ENCODE results near the gene PFDN4. TPM values are rescaled to one million over a fixed set of nuclear protein-coding genes. Genes with fewer than 3 reads are reported as not detected.
A peak's percentile ranks its signal among the peaks of the same experiment; 100 is the strongest.

PFDN4 gene
- total and polyA plus RNA-seq, 2 donors (not counting 1 experiment from before 2014, with no cell fraction given), result 86.7 to 87.0 TPM

DNA sequence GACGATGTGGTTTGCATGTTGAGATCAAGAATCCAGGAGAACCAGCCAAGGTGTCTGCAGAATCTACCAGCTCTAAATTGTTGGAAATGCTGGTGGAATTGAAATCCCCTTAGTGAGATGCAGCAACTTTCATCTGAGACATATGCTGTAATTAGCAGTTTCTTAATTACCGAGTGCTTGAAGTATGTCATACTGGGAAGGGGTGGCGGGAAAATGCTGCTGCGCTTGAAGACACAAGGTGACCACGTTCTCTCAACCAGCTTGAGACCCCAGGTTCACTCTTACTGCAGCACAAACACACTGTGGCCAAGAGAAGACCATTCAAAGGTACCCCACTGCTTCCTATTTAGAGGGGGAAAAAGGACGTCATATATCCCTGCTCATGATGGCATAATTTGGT is 59.0 kb downstream of the PFDN4 start:
- Histone ChIP-seq H3K36me3 (ENCODE audit: control insufficient read depth, insufficient read depth, low read length) (no peaks in the 10 kb centered on the region), H3K79me2 (ENCODE audit: control insufficient read depth, insufficient read depth, low read length) (no peaks in the 10 kb centered on the region), H3K9ac (ENCODE audit: insufficient read depth, low read length) (no peak overlapping the region), H3K27me3 (ENCODE audit: control insufficient read depth, insufficient read depth, low read length) (no peaks in the 10 kb centered on the region), H3K4me3 (replicated peaks in 1 of 4; ENCODE audit: control extremely low read depth in 1 of 4, insufficient read depth in 1 of 4, low read depth in 3 of 4, low read length in 4 of 4) (no peak overlapping the region), H4K20me1 (ENCODE audit: control insufficient read depth, extremely low read depth, insufficient read depth, low read length) (no peaks in the 10 kb centered on the region), H2AFZ (ENCODE audit: low read length) (no peak overlapping the region), H3K4me2 (ENCODE audit: extremely low read depth, insufficient read depth, low read length) (no peak overlapping the region), H3K27ac (ENCODE audit: insufficient read depth, low read length) (no peak overlapping the region), H3K4me1 (ENCODE audit: control insufficient read depth, extremely low read depth, insufficient read depth, low read length) (no peaks in the 10 kb centered on the region), H3K9me3 (ENCODE audit: control insufficient read depth, insufficient read depth, low read depth, low read length) (no peaks in the 10 kb centered on the region)
- no peak for DNase-seq (ENCODE audit: low read depth in 2 of 2)
- TF ChIP-seq EZH2 (IDR thresholded peaks at IDR 0.05; ENCODE audit: low read length, missing control alignments) (no peak), CTCF (conservative IDR thresholded peaks at IDR 0.05 in 1 of 2, IDR thresholded peaks at IDR 0.05 in 1 of 2; ENCODE audit: low read depth in 1 of 2, low read length in 2 of 2) (no peak)

DNA sequence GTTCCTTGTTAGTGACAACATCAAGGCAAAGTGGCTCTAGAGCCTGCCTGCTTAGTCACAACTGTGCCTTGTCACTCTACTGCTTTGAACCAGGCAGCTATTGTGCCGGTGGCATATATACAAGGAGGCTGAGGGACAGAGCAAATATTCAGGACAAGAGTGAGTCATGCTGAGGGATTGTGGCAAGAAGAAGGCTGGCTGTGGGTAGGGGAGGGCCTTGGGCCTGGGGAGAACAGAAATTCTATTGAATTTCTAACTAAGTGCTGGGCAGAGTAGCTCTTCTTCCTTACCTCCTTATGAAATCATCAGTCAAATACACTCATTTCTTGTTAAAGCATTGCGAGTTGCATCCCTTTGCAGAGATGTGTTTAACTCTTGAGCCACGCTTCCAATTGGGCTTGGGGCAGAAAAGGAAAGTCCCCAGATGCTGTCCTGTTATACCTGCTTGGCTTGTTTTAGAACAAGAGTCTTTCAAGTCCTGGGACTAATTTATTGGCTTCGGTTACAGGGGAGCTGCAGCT is 59.7 kb downstream of the PFDN4 start:
- DNase-seq (ENCODE audit: low read depth in 2 of 2), result peak; percentile 22 to 65
- TF ChIP-seq EZH2 (IDR thresholded peaks at IDR 0.05; ENCODE audit: low read length, missing control alignments) (no peak), CTCF (conservative IDR thresholded peaks at IDR 0.05 in 1 of 2, IDR thresholded peaks at IDR 0.05 in 1 of 2; ENCODE audit: low read depth in 1 of 2, low read length in 2 of 2) (no peak)
- no peaks in the 10 kb centered on the region for H3K36me3 ChIP-seq (ENCODE audit: control insufficient read depth, insufficient read depth, low read length)
- H3K9me3 ChIP-seq (ENCODE audit: control insufficient read depth, insufficient read depth, low read depth, low read length), result no peaks in the 10 kb centered on the region
- no peak overlapping the region for H3K9ac ChIP-seq (ENCODE audit: insufficient read depth, low read length)
- H3K27ac ChIP-seq (ENCODE audit: insufficient read depth, low read length), result no peak overlapping the region
- no peak overlapping the region for H3K4me2 ChIP-seq (ENCODE audit: extremely low read depth, insufficient read depth, low read length)
- no peaks in the 10 kb centered on the region for H3K79me2 ChIP-seq (ENCODE audit: control insufficient read depth, insufficient read depth, low read length)
- no peak overlapping the region for H3K4me3 ChIP-seq (replicated peaks in 1 of 4; ENCODE audit: control extremely low read depth in 1 of 4, insufficient read depth in 1 of 4, low read depth in 3 of 4, low read length in 4 of 4)
- no peaks in the 10 kb centered on the region for H3K27me3 ChIP-seq (ENCODE audit: control insufficient read depth, insufficient read depth, low read length)
- no peaks in the 10 kb centered on the region for H3K4me1 ChIP-seq (ENCODE audit: control insufficient read depth, extremely low read depth, insufficient read depth, low read length)
- no peaks in the 10 kb centered on the region for H4K20me1 ChIP-seq (ENCODE audit: control insufficient read depth, extremely low read depth, insufficient read depth, low read length)
- H2AFZ ChIP-seq (ENCODE audit: low read length), result no peak overlapping the region

GRCh38 chr20:54268941-54269340 is 61.1 kb downstream of the PFDN4 start:
- Histone ChIP-seq H3K27ac (ENCODE audit: insufficient read depth, low read length) (no peak overlapping the region), H3K4me1 (ENCODE audit: control insufficient read depth, extremely low read depth, insufficient read depth, low read length) (no peaks in the 10 kb centered on the region), H3K27me3 (ENCODE audit: control insufficient read depth, insufficient read depth, low read length) (no peaks in the 10 kb centered on the region), H3K79me2 (ENCODE audit: control insufficient read depth, insufficient read depth, low read length) (no peaks in the 10 kb centered on the region), H3K9ac (ENCODE audit: insufficient read depth, low read length) (no peak overlapping the region), H2AFZ (ENCODE audit: low read length) (no peak overlapping the region), H3K4me2 (ENCODE audit: extremely low read depth, insufficient read depth, low read length) (no peak overlapping the region), H4K20me1 (ENCODE audit: control insufficient read depth, extremely low read depth, insufficient read depth, low read length) (no peaks in the 10 kb centered on the region), H3K9me3 (ENCODE audit: control insufficient read depth, insufficient read depth, low read depth, low read length) (no peaks in the 10 kb centered on the region), H3K4me3 (replicated peaks in 1 of 4; ENCODE audit: control extremely low read depth in 1 of 4, insufficient read depth in 1 of 4, low read depth in 3 of 4, low read length in 4 of 4) (no peak overlapping the region), H3K36me3 (ENCODE audit: control insufficient read depth, insufficient read depth, low read length) (no peaks in the 10 kb centered on the region)
- DNase-seq (ENCODE audit: low read depth in 2 of 2), result no peak
- TF ChIP-seq CTCF (conservative IDR thresholded peaks at IDR 0.05 in 1 of 2, IDR thresholded peaks at IDR 0.05 in 1 of 2; ENCODE audit: low read depth in 1 of 2, low read length in 2 of 2) (no peak), EZH2 (IDR thresholded peaks at IDR 0.05; ENCODE audit: low read length, missing control alignments) (no peak)

Other genes with a start within 250 kb of the PFDN4 start
- gene BCAS1, start 137.5 kb upstream of the PFDN4 start, total RNA-seq, result under 0.01 and 0.17 TPM in 2 replicates
- not detected in 2 replicates for gene BCAS1, start 137.5 kb upstream of the PFDN4 start, polyA plus RNA-seq
- gene CYP24A1, start 34.1 kb upstream of the PFDN4 start, total RNA-seq, result 0.26 TPM in 1 of 2 replicates, not detected in the other
- gene CYP24A1, start 34.1 kb upstream of the PFDN4 start, polyA plus RNA-seq, result not detected in 2 replicates

All from fibroblast of lung (primary cell).